GM19035 (cell line): ENCODE results near the gene ZC2HC1C.

ENCODE experiments used
- ATAC-seq: cut with Tn5 transposase; IDR thresholded peaks from one replicate; pipeline ENCODE4 v1.9.1; 2021; ENCODE audit not compliant: unreplicated experiment

Gene ZC2HC1C, protein sequence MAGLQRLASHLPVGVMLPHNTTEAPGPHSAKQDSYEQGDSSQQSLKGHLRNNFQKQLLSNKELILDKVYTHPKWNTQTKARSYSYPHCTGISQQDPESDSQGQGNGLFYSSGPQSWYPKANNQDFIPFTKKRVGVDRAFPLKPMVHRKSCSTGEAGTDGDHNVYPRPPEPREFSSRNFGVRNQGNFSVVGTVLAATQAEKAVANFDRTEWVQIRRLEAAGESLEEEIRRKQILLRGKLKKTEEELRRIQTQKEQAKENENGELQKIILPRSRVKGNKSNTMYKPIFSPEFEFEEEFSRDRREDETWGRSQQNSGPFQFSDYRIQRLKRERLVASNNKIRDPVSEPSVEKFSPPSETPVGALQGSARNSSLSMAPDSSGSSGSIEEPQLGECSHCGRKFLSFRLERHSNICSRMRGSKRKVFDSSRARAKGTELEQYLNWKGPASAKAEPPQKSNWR

DNA sequence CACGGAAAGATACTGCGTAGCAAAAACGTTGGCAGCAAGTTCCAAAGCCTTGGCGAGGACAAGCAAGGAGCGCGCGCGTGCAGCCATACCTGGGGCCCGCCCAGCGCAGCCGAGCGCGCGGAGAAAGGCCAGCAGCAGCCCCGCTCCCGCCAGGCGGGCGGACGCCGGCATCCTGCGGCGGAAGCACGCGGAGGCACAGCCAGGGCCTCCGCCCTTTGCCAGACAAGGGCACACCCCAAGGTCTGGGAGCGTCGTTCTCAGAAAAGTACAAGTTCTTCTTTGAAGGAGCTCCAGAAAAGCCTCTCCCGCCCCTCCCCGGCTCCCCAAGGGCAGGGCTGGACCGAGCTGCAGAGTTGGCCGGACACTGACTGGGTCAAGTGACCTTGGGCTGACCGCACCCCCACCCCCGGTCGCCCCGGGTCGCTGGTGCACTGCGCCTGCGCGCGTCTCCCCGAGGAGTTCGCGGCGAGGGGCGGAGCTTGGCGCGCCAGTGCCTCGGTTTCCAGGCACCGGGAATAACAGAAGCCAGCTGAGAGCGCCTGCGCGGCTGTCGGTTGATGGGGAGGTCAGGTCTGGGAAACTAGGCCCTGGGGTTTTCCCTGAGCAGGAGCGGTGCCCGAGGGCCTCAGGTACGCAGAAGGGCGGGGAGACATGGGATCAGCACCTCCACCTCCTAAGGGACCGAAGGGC is at the start of gene ZC2HC1C:
Gene ZC2HC1C (plus strand): TSS at position 521 of the 690 bp plus-strand sequence. CDS start 933 bp downstream, outside the sequence.
- ATAC-seq = peak; percentile 78

DNA sequence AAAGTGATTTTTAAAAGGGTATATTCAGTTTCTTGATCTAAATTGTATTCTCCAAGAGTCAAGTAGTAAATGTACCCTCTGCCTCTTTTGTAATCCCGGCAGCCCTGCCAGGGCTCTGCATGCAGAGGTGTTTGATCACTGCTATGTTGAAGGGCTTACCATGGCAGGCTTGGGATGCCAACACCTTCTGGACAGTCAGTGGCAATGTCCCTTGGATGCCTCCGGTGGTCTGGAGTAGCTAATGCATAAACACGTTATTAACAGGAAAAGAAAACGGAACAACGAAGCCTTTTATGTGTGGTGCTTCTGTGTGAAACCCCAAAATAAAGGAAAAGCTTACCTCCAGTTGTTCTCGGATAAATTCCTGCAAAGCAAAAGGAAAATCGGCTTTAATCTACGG is 46.8 kb upstream of the ZC2HC1C start:
- ATAC-seq = no peak

DNA sequence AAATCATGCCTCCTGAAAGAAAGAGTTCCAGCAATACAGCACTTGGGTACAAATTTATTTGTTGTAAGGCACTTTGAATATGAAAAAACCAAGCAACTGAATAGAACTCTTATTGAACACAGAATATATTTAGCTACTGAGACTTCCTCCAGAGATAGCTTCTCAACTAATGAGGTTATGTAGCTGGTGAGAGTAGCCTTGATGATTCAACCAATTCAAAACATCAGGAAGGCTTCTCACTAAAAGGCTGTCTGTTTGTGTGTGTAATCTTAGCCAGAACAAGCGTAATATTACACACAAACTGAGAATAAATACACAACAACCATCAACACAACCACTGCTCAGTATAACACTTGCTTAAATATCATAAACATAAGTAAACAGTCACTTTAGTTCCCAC is 46.3 kb upstream of the ZC2HC1C start:
- no peak for ATAC-seq

DNA sequence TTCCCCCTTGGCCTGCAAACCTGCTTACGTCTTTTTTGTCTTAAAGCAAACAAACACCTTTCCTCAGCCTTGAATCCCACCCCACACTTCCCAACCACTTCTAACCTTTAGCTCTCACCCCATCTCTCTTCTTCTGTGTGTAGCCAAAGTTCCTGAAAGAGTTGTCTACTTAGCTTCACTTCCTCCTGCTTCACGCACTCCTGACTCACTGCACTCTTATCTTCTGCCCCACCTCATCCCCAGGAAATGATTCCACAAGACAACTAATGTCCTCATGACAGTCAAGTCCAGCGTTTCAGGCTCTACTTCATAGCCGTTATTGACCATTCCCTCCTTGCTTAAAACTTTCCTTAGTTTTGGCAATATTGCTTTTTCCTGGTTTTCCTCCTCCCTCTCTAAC is 44.4 kb upstream of the ZC2HC1C start:
- no peak for ATAC-seq

DNA sequence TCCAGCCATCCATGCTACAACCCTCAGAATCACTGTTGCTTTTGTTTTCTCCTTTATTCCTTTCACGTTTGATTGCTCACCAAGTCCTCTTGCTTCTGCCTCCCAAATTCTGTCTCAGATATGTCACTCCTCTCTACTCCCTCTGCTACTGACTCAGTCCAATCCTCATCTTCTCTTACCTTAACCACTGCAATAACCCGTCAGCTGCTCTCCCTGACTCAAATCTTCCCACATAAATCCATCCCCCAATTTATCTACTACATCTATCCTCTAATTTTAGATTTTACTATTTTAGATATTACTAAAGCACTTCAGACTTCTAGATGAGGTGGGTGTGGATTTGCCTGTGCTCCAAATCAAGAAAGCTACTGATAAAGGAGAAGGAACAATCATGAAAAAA is 43.6 kb upstream of the ZC2HC1C start:
- no peak for ATAC-seq

DNA sequence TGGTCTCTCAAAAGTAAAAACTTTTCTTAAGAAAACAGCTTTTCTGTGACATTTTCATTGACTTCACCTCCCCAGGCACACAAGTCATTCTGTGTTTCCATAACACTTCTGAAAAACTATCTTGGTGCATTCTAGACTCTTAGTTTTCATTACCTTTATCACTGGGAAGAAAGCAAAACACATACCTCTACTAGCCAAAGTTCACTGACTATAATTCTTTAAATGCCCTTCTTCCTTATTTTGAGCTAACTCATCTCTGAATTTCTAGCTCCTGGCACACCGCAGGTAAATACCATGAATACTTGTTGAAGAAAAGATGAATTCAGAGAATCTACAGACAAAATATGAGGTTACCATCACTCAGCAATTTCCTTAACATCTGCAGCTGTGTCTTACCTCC is 39.3 kb upstream of the ZC2HC1C start:
- ATAC-seq = no peak

DNA sequence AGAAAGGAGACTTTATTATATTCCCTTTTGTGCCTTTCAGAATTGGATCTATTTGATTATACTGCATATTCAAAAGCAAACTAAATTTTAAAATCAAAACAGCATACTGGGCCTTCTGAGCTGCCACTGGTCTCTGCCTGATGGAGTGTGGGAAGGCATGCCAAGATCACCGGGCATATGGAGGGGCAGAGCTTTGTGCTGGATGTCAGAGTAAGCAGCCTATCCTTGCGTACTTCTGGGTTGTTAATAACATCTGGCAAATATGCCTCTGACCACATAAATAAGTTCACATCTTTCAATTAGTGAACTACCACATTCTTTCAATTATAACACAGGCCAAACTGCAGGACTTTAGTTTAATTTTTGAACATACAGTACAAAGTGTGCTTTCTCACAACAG is 36.5 kb upstream of the ZC2HC1C start:
- no peak for ATAC-seq

DNA sequence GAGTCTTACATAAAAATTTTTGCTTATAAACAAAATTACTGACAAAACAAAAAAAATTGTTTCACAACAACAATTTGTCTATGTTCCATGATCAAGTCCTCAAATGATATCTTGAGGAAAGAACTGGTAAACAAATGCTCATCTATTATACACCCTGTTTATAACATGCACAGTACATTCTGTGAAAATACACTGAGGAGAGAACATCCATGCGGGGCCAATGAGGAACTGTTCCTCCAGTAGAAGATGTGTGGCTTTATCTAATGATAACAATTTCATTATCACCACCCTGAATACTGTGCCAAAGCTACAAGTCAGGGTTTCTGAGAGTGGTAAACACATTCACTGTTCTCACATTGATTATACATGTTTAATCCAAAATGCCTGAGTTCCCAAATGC is 28.9 kb upstream of the ZC2HC1C start:
- ATAC-seq = no peak

DNA sequence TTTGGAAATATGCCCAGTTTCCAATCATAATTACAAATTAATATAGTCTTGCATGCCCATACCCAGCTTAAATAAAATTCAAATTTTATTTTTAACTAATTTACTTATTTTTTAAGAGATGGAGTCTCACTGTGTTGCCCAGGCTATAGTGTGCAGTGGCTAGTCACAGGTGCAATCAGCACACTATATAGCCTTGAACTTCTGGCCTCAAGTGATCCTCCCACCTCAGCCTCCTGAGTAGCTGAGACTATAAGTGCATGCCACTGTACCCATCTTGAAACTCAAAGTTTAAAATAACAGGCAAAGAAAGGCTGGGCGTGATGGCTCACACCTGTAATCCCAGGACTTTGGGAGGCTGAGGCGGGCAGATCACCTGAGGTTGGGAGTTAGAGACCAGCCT is 28.5 kb upstream of the ZC2HC1C start:
- ATAC-seq = no peak

DNA sequence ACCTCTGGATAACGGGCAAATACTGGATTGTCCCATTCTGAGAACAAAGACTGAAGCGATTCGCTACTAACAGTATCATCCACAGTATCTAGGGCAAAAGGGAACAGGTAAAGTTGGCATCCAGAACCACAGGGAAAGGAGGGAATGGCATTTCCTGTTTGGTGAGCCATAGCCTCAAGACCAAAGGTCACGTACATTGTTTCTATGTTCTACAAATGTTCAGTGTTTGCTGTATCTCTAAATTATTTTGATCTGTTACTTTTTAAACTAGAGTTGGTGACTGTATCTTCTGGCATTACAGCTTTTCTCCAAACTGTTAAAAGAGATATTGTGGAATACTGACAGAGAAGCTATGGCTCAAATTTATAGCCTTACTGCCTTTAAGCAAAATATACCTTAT is 27.8 kb upstream of the ZC2HC1C start:
- ATAC-seq = no peak

DNA sequence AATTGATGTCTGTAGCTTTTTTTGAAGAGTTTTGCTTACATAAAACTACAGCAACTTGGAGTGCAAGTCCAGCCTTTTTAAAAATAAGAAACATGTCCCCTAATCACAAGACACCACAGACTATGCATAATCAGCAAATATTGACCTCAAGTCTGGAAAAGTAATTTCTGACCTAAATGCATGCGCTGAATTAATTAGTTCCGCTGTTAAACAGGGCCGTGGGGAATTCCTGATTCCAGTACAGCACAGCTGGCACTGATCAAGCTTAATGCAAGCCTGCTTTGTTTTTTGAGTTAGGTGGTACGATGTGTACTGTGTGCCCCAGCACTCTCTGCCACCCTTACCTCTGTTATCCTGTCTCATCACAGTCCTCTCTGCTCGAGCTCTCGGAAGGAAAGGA is 27.4 kb upstream of the ZC2HC1C start:
- ATAC-seq = no peak

DNA sequence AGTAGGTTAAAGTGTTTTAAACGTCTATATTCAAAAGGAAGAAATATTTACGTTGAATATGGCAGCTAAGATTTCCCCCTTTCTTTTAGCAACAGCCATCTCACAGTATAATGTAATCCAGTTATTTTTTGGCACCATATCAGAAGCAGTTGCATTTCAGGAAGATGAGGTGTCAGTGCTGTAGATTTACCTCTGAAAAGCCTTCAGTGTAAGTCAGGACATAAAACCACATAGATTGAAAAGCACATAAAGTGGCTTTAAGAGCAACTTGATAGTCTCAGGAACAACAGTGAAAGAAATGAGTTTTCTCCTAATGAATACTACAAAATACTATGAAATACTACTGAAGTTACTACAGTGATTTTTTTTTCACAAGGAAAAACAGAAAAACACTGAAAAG is 25.1 kb upstream of the ZC2HC1C start:
- ATAC-seq = no peak

DNA sequence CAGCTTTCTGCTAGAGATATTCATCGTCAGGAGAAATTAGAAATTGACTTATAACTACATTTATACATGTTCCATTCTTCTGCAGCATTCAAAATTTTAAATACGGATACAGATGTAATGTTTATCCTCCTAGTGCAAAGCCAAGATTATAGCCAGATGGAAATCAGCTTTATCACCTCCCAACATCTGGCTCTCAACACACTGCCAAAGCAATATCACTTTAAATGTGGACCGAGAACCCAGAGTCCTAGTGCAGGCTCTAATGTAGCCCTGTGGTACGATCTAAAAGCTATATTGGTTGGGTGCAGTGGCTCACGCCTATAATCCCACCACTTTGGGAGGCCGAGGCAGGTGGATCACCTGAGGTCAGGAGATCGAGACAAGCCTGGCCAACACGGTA is 24.7 kb upstream of the ZC2HC1C start:
- no peak for ATAC-seq

DNA sequence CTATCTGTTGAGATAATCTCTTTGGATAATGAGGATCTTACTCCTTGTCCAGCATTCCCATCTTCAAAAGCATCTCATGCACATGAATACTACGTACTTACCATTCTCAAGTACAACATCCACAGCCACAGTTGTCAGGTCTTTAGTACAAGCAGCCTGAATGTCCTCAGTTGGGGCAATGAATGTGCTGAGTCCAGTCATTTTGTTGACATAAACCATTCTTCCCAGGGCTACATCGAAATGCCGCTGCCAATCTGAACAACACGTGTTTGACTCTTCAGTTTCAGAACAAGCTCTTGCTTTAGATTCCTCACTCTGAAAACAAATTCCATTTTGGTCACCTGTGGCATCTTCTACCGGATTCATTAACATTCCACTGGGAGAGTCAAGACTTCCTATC is 23.2 kb upstream of the ZC2HC1C start:
- no peak for ATAC-seq

DNA sequence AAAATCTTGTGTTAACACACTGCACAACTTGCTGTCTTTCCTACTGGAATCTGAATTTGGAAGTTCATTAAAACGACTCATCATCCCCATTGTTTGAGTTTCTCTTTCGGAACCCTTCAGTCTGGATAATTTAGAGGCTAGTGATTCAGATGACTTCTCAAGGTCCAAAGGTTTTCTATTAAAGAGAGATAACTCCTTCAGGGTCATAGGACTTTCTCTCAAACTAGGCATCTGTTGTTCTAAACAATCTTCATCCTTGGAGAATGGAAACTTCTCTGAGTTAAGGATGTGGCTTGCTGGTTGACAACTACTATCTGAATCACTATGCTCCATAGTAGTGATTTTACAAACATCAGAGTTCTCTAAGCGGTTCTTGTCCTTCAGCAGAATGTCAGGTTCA is 22.5 kb upstream of the ZC2HC1C start:
- ATAC-seq = no peak

DNA sequence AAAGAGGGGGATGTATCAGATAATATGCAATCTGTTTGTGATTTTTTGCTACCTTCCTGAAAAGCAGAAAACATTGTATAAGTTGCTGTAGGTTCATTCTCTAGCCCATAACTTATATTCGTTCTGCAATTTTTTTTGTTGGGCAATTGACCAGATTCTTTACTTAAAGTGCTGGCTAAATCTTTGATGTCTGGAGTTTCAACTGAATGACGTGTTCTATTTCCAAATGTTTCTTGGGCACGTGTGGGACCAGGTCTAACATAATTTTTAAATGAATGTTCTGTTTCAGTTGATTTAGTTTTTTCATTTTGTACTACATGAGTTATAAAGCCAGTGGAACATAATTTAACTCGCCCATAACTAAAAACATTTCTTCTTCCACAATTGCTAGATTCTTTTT is 21.9 kb upstream of the ZC2HC1C start:
- ATAC-seq = no peak

DNA sequence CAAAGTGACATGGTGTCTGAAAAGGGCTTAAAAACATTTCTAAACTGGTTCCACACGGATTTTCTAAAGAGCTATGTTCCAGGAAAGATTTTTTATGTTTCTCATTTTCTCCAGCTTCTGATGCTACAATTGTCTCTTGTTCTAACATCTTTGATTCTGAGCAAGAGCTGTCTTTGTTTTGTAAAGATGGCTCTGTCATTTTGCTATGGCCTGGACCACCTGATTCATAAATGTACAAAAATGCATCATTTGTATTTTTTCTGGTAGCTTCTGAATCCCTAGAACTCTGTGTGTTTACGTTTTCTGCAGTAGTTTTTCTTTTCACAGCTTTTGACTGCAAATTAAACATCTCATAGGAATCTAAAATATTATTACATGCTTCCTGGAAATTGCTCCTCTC is 21.3 kb upstream of the ZC2HC1C start:
- ATAC-seq = no peak

DNA sequence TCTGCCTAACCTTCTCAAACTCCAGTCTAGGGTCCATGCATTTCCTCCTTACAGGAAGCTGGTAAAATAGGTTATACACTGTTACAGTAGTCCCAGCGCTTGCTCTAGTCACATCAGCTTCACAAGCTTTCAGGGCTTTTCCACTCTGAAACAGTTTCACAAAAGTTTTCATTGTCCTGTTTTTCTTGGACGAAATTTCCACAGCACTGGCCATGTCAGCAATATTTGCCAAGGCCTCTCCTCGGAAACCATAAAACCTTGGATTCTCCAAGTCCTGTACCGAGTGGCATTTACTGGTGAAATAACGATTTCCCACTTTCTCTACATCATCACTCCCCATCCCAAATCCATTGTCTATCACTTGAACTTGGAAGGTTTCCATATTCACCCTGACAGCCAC is 20.3 kb upstream of the ZC2HC1C start:
- ATAC-seq = no peak

DNA sequence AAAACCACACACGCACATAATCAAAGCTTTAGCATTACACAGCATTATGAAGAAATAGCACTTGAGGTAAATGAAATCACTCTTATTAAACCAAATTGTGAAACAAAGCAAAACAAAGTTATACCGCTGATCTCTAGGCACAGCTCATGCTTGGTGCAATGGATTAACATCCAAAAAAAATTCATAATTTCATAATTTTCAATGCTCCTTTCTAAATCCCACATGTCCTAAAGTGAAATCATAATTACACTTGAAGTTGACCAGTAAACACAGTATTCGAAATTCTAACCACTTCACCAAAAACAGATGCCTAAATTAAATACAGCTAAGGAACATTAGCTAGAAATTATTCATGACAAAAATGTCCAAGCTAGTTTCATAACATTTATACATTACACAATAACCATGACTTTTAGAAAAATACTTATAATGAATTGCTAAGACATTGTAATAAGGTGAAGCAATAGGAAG is 19.7 kb upstream of the ZC2HC1C start:
- no peak for ATAC-seq

DNA sequence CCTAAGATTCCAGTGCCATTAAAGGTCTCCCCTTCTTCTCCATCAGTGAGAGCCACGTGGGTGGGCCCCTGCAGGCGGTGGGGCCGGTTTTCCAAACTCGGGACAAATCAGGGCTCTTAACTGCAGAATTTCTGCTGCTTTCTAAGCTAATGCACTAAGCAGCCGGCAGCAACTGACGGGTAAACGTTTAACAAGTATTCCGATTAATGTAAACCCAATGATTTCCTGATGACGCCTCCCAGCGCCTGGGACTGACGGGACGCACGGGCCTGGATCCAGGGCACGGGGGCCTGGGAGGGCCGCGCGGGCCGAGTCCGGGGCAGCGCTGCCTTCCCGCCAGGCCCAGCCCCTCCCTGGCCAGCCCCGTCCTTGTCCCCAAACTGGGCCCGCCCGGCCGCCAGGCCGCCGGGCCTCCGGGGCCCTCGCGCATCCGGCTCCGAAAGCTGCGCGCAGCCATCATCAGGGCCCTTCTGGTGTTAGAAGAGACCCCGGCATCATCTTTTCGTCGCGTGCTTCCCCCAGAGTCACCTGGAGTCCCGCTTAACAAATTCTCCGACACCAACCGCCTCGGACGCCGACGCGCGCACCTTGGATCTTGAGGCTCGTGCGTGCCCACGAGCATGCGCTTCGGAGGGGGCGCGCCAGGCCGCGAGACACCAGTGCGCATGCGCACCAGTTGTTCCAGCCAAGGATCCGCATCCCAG is 18.4 kb upstream of the ZC2HC1C start, which contains the start of gene MLH3:
Gene MLH3 (minus strand): TSS at position 616 of the 704 bp plus-strand sequence. CDS start 1,812 bp downstream, outside the sequence.
- peak; percentile 79 for ATAC-seq

DNA sequence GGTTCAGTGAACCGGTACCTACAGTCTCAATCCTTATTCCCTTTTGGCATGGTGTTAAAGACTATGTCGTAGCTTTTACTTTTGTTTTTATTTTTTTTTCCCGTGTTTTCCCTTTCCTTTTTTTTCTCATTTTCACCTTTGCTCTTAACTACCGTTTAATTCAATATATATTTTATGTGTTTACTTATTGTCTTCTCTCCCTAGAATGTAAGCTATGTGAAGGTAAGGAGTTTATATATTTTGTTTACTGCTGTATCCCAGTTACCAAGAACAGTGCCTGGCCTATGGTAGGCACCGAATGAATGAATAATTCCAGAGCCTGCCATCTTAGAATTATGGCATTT is 17.9 kb upstream of the ZC2HC1C start:
- ATAC-seq = no peak
